GM23338 (cell line): ENCODE data around the gene MESD.

Source experiments
- CREB1 ChIP-seq: fragments of 250-450 bp; sonication (Bioruptor Pico); IDR thresholded peaks from 2 replicates; pipeline ENCODE4 v1.5.0; 2020; ENCODE audit warnings: low read depth, mild to moderate bottlenecking, moderate library complexity
- EZH2 ChIP-seq: fragments of 200-600 bp; sonication (generic); IDR thresholded peaks from one replicate; pipeline ENCODE4 v1.8.0; 2017; ENCODE audit warnings: antibody characterized with exemption, mild to moderate bottlenecking, low read depth; ENCODE audit not compliant: unreplicated experiment
- EZH2phosphoT487 ChIP-seq: fragments of 200-600 bp; sonication (generic); IDR thresholded peaks from one replicate; pipeline ENCODE4 v1.8.1; 2018; ENCODE audit warnings: antibody characterized with exemption; ENCODE audit not compliant: unreplicated experiment
- STAT1 ChIP-seq: IDR thresholded peaks from one replicate; pipeline ENCODE4 v1.6.1; 2016; ENCODE audit warnings: antibody characterized with exemption; ENCODE audit not compliant: unreplicated experiment
- TF ChIP-seq, protein P1 (sequence below), 2 experiments: fragments of 200-600 bp in 1 of 2; sonication (generic) in 1 of 2; conservative IDR thresholded peaks; 2 replicates each; pipeline versions ENCODE4 v1.5.1 to v1.6.1; 2016 to 2017; ENCODE audit warnings: antibody characterized with exemption in 2 of 2, low read depth in 2 of 2, mild to moderate bottlenecking in 2 of 2, moderate library complexity in 1 of 2
- TF ChIP-seq, protein P2 (sequence below): IDR thresholded peaks from one replicate; pipeline ENCODE4 v1.6.1; 2018; ENCODE audit warnings: antibody characterized with exemption; ENCODE audit not compliant: unreplicated experiment

DNA sequence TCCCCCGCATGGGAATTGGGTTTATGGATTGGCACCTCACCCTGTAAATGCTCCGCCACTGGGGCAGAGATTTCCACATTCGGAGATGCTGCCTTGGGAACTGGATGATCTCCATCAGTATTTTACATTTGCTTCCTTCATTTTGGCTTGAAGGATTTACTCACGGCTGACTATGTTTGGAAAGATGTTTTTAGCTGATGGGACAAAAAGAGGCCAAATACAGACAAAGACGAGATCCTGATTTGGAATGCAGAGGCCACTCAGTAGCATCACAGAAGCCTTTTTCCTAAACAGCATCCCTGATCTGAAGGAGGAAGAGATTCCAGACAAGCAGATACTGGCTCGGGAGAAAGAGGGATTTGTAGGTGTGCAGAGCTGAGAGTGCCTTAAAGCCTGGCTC is 76.9 kb downstream of the MESD start:
- TF ChIP-seq, protein P1, sequence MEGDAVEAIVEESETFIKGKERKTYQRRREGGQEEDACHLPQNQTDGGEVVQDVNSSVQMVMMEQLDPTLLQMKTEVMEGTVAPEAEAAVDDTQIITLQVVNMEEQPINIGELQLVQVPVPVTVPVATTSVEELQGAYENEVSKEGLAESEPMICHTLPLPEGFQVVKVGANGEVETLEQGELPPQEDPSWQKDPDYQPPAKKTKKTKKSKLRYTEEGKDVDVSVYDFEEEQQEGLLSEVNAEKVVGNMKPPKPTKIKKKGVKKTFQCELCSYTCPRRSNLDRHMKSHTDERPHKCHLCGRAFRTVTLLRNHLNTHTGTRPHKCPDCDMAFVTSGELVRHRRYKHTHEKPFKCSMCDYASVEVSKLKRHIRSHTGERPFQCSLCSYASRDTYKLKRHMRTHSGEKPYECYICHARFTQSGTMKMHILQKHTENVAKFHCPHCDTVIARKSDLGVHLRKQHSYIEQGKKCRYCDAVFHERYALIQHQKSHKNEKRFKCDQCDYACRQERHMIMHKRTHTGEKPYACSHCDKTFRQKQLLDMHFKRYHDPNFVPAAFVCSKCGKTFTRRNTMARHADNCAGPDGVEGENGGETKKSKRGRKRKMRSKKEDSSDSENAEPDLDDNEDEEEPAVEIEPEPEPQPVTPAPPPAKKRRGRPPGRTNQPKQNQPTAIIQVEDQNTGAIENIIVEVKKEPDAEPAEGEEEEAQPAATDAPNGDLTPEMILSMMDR (conservative IDR thresholded peaks at IDR 0.05; ENCODE audit: low read depth in 2 of 2) = no peak
- no peak for TF ChIP-seq EZH2
- TF ChIP-seq EZH2phosphoT487 = no peak
- TF ChIP-seq, protein P2, sequence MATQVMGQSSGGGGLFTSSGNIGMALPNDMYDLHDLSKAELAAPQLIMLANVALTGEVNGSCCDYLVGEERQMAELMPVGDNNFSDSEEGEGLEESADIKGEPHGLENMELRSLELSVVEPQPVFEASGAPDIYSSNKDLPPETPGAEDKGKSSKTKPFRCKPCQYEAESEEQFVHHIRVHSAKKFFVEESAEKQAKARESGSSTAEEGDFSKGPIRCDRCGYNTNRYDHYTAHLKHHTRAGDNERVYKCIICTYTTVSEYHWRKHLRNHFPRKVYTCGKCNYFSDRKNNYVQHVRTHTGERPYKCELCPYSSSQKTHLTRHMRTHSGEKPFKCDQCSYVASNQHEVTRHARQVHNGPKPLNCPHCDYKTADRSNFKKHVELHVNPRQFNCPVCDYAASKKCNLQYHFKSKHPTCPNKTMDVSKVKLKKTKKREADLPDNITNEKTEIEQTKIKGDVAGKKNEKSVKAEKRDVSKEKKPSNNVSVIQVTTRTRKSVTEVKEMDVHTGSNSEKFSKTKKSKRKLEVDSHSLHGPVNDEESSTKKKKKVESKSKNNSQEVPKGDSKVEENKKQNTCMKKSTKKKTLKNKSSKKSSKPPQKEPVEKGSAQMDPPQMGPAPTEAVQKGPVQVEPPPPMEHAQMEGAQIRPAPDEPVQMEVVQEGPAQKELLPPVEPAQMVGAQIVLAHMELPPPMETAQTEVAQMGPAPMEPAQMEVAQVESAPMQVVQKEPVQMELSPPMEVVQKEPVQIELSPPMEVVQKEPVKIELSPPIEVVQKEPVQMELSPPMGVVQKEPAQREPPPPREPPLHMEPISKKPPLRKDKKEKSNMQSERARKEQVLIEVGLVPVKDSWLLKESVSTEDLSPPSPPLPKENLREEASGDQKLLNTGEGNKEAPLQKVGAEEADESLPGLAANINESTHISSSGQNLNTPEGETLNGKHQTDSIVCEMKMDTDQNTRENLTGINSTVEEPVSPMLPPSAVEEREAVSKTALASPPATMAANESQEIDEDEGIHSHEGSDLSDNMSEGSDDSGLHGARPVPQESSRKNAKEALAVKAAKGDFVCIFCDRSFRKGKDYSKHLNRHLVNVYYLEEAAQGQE = no peak
- no peak for TF ChIP-seq CREB1
- TF ChIP-seq STAT1 = no peak
